ENCODE results near the gene ALKBH6.

ALKBH6 gene

GRCh38 chr19:36014012-36014924 is at the start of gene ALKBH6:
Gene ALKBH6, minus strand, starts transcription at chr19:36014213. Its CDS starts 816 bp downstream, at chr19:36013397.
- Histone ChIP-seq H3K27ac (ENCODE audit: low read depth in 2 of 2, low read length in 2 of 2) (peak within 1 kb of the TSS; percentile 65 to 79), H3K4me3 (ENCODE audit: low read length in 2 of 2) (peak within 1 kb of the TSS; percentile 87 to 96), H3K9ac (ENCODE audit: low read depth in 1 of 2, low read length in 2 of 2) (peak within 1 kb of the TSS; percentile 82 to 96), H3K36me3 (ENCODE audit: control insufficient read depth in 2 of 2, insufficient read depth in 2 of 2, low read length in 2 of 2) (peaks cover 2 to 3% of the 10 kb centered on the region in 2 donors), H3K27me3 (ENCODE audit: control insufficient read depth in 2 of 2, insufficient read depth in 2 of 2, low read length in 2 of 2) (no peaks in the 10 kb centered on the region), H3K9me3 (ENCODE audit: control insufficient read depth in 2 of 2, low read length in 2 of 2) (no peaks in the 10 kb centered on the region), H3K4me1 (ENCODE audit: control insufficient read depth in 2 of 2, insufficient read depth in 2 of 2, low read length in 2 of 2) (peaks cover 16 to 18% of the 10 kb centered on the region in 2 donors)

- Histone ChIP-seq H3K27me3 (ENCODE audit: control insufficient read depth in 2 of 2, insufficient read depth in 2 of 2, low read length in 2 of 2) (no peaks in the 10 kb centered on the region), H3K4me1 (ENCODE audit: control insufficient read depth in 2 of 2, insufficient read depth in 2 of 2, low read length in 2 of 2) (no peaks in the 10 kb centered on the region), H3K36me3 (ENCODE audit: control insufficient read depth in 2 of 2, insufficient read depth in 2 of 2, low read length in 2 of 2) (no peaks in the 10 kb centered on the region), H3K9ac (ENCODE audit: low read depth in 1 of 2, low read length in 2 of 2) (no peak overlapping the region), H3K9me3 (ENCODE audit: control insufficient read depth in 2 of 2, low read length in 2 of 2) (no peaks in the 10 kb centered on the region), H3K27ac (ENCODE audit: low read depth in 2 of 2, low read length in 2 of 2) (no peak overlapping the region), H3K4me3 (ENCODE audit: low read length in 2 of 2) (no peak overlapping the region)
These were observed 47.4 kb upstream of the ALKBH6 start for GRCh38 chr19:36061367-36061766.

- Histone ChIP-seq H3K4me3 (ENCODE audit: low read length in 2 of 2) (no peak overlapping the region), H3K4me1 (ENCODE audit: control insufficient read depth in 2 of 2, insufficient read depth in 2 of 2, low read length in 2 of 2) (peaks cover under 1 to 1% of the 10 kb centered on the region in 2 donors), H3K36me3 (ENCODE audit: control insufficient read depth in 2 of 2, insufficient read depth in 2 of 2, low read length in 2 of 2) (no peaks in the 10 kb centered on the region), H3K9me3 (ENCODE audit: control insufficient read depth in 2 of 2, low read length in 2 of 2) (no peaks in the 10 kb centered on the region), H3K27ac (ENCODE audit: low read depth in 2 of 2, low read length in 2 of 2) (no peak overlapping the region), H3K9ac (ENCODE audit: low read depth in 1 of 2, low read length in 2 of 2) (no peak overlapping the region), H3K27me3 (ENCODE audit: control insufficient read depth in 2 of 2, insufficient read depth in 2 of 2, low read length in 2 of 2) (no peaks in the 10 kb centered on the region)
These were observed 46.4 kb upstream of the ALKBH6 start for GRCh38 chr19:36060430-36060829.

GRCh38 chr19:36059180-36059910 is 45.3 kb upstream of the ALKBH6 start:
- Histone ChIP-seq H3K36me3 (ENCODE audit: control insufficient read depth in 2 of 2, insufficient read depth in 2 of 2, low read length in 2 of 2) (no peaks in the 10 kb centered on the region), H3K9ac (ENCODE audit: low read depth in 1 of 2, low read length in 2 of 2) (no peak overlapping the region), H3K4me3 (ENCODE audit: low read length in 2 of 2) (no peak overlapping the region), H3K4me1 (ENCODE audit: control insufficient read depth in 2 of 2, insufficient read depth in 2 of 2, low read length in 2 of 2) (peaks cover 4 to 8% of the 10 kb centered on the region in 2 donors), H3K27ac (ENCODE audit: low read depth in 2 of 2, low read length in 2 of 2) (no peak overlapping the region), H3K27me3 (ENCODE audit: control insufficient read depth in 2 of 2, insufficient read depth in 2 of 2, low read length in 2 of 2) (no peaks in the 10 kb centered on the region), H3K9me3 (ENCODE audit: control insufficient read depth in 2 of 2, low read length in 2 of 2) (no peaks in the 10 kb centered on the region)

- H3K27ac ChIP-seq (ENCODE audit: low read depth in 2 of 2, low read length in 2 of 2) = no peak overlapping the region
- peaks cover 4 to 8% of the 10 kb centered on the region in 2 donors for H3K4me1 ChIP-seq (ENCODE audit: control insufficient read depth in 2 of 2, insufficient read depth in 2 of 2, low read length in 2 of 2)
- no peak overlapping the region for H3K9ac ChIP-seq (ENCODE audit: low read depth in 1 of 2, low read length in 2 of 2)
- no peaks in the 10 kb centered on the region for H3K9me3 ChIP-seq (ENCODE audit: control insufficient read depth in 2 of 2, low read length in 2 of 2)
- H3K27me3 ChIP-seq (ENCODE audit: control insufficient read depth in 2 of 2, insufficient read depth in 2 of 2, low read length in 2 of 2) = no peaks in the 10 kb centered on the region
- H3K4me3 ChIP-seq (ENCODE audit: low read length in 2 of 2) = no peak overlapping the region
- no peaks in the 10 kb centered on the region for H3K36me3 ChIP-seq (ENCODE audit: control insufficient read depth in 2 of 2, insufficient read depth in 2 of 2, low read length in 2 of 2)
These were observed 44.6 kb upstream of the ALKBH6 start for GRCh38 chr19:36058481-36059179.

GRCh38 chr19:36054733-36055686 is 41.0 kb upstream of the ALKBH6 start, which contains the start of gene WDR62:
Gene WDR62, plus strand, starts transcription at chr19:36054897. Its CDS starts 75 bp downstream, at chr19:36054972.
- H3K27me3 ChIP-seq (ENCODE audit: control insufficient read depth in 2 of 2, insufficient read depth in 2 of 2, low read length in 2 of 2) = no peaks in the 10 kb centered on the region
- peak within 1 kb of the TSS; percentile 84 for H3K4me3 ChIP-seq (ENCODE audit: low read length in 2 of 2)
- H3K9ac ChIP-seq (ENCODE audit: low read depth in 1 of 2, low read length in 2 of 2) = peak within 1 kb of the TSS; percentile 80 to 82
- H3K4me1 ChIP-seq (ENCODE audit: control insufficient read depth in 2 of 2, insufficient read depth in 2 of 2, low read length in 2 of 2) = peaks cover 6 to 12% of the 10 kb centered on the region in 2 donors
- H3K9me3 ChIP-seq (ENCODE audit: control insufficient read depth in 2 of 2, low read length in 2 of 2) = no peaks in the 10 kb centered on the region
- no peaks in the 10 kb centered on the region for H3K36me3 ChIP-seq (ENCODE audit: control insufficient read depth in 2 of 2, insufficient read depth in 2 of 2, low read length in 2 of 2)
- H3K27ac ChIP-seq (ENCODE audit: low read depth in 2 of 2, low read length in 2 of 2) = peak within 1 kb of the TSS; percentile 97 to 98

- Histone ChIP-seq H3K27ac (ENCODE audit: low read depth in 2 of 2, low read length in 2 of 2) (peak within 1 kb of the TSS; percentile 97 to 98), H3K27me3 (ENCODE audit: control insufficient read depth in 2 of 2, insufficient read depth in 2 of 2, low read length in 2 of 2) (no peaks in the 10 kb centered on the region), H3K4me3 (ENCODE audit: low read length in 2 of 2) (peak within 1 kb of the TSS; percentile 84), H3K4me1 (ENCODE audit: control insufficient read depth in 2 of 2, insufficient read depth in 2 of 2, low read length in 2 of 2) (peaks cover 6 to 12% of the 10 kb centered on the region in 2 donors), H3K9me3 (ENCODE audit: control insufficient read depth in 2 of 2, low read length in 2 of 2) (no peaks in the 10 kb centered on the region), H3K36me3 (ENCODE audit: control insufficient read depth in 2 of 2, insufficient read depth in 2 of 2, low read length in 2 of 2) (no peaks in the 10 kb centered on the region), H3K9ac (ENCODE audit: low read depth in 1 of 2, low read length in 2 of 2) (peak within 1 kb of the TSS; percentile 80 to 82)
These were observed 40.2 kb upstream of the ALKBH6 start, which contains the start of gene THAP8 for GRCh38 chr19:36054119-36054732. Gene THAP8, minus strand, starts transcription at chr19:36054285. Its CDS starts 68 bp downstream, at chr19:36054217.

GRCh38 chr19:36051637-36052036 is 37.6 kb upstream of the ALKBH6 start:
- Histone ChIP-seq H3K4me1 (ENCODE audit: control insufficient read depth in 2 of 2, insufficient read depth in 2 of 2, low read length in 2 of 2) (peaks cover 6 to 12% of the 10 kb centered on the region in 2 donors), H3K4me3 (ENCODE audit: low read length in 2 of 2) (no peak overlapping the region), H3K9me3 (ENCODE audit: control insufficient read depth in 2 of 2, low read length in 2 of 2) (no peaks in the 10 kb centered on the region), H3K9ac (ENCODE audit: low read depth in 1 of 2, low read length in 2 of 2) (no peak overlapping the region), H3K27ac (ENCODE audit: low read depth in 2 of 2, low read length in 2 of 2) (no peak overlapping the region), H3K36me3 (ENCODE audit: control insufficient read depth in 2 of 2, insufficient read depth in 2 of 2, low read length in 2 of 2) (no peaks in the 10 kb centered on the region), H3K27me3 (ENCODE audit: control insufficient read depth in 2 of 2, insufficient read depth in 2 of 2, low read length in 2 of 2) (no peaks in the 10 kb centered on the region)

GRCh38 chr19:36051236-36051635 is 37.2 kb upstream of the ALKBH6 start:
- H3K4me3 ChIP-seq (ENCODE audit: low read length in 2 of 2) = no peak overlapping the region
- H3K9me3 ChIP-seq (ENCODE audit: control insufficient read depth in 2 of 2, low read length in 2 of 2) = no peaks in the 10 kb centered on the region
- H3K9ac ChIP-seq (ENCODE audit: low read depth in 1 of 2, low read length in 2 of 2) = no peak overlapping the region
- H3K27ac ChIP-seq (ENCODE audit: low read depth in 2 of 2, low read length in 2 of 2) = no peak overlapping the region
- no peaks in the 10 kb centered on the region for H3K27me3 ChIP-seq (ENCODE audit: control insufficient read depth in 2 of 2, insufficient read depth in 2 of 2, low read length in 2 of 2)
- H3K4me1 ChIP-seq (ENCODE audit: control insufficient read depth in 2 of 2, insufficient read depth in 2 of 2, low read length in 2 of 2) = peaks cover 6 to 12% of the 10 kb centered on the region in 2 donors
- no peaks in the 10 kb centered on the region for H3K36me3 ChIP-seq (ENCODE audit: control insufficient read depth in 2 of 2, insufficient read depth in 2 of 2, low read length in 2 of 2)

Measured in mucosa of rectum (tissue), 2 donors.